Testis (tissue), 3 donors: ENCODE measurements around the gene IGSF21. TPM values are rescaled to one million over a fixed set of nuclear protein-coding genes. Genes with fewer than 3 reads are reported as not detected.

ENCODE experiments used
- DNase-seq: peaks from one replicate; pipeline ENCODE4 v3.0.0-alpha.2; 2019
- H3K27ac ChIP-seq, 2 donors: fragments of 200-600 bp; sonication (generic); one replicate each; pipeline ENCODE4 v1.5.1; 2019
- H3K27me3 ChIP-seq: fragments of 200-600 bp; sonication (generic); one replicate; pipeline ENCODE4 v1.5.1; 2019
- H3K36me3 ChIP-seq: fragments of 200-600 bp; sonication (generic); one replicate; pipeline ENCODE4 v1.5.1; 2017; ENCODE audit warnings: low read depth; ENCODE audit errors: missing control alignments
- H3K4me1 ChIP-seq: fragments of 200-600 bp; sonication (generic); one replicate; pipeline ENCODE4 v1.5.1; 2019
- H3K4me3 ChIP-seq, 2 donors: fragments of 200-600 bp; sonication (generic); one replicate each; pipeline ENCODE4 v1.5.1; 2017 to 2019
- H3K9me3 ChIP-seq: fragments of 200-600 bp; sonication (generic); one replicate; pipeline ENCODE4 v1.5.1; 2017
- POLR2A ChIP-seq: fragments of 450-650 bp; IDR thresholded peaks from one replicate; pipeline ENCODE4 v1.6.1; 2017; ENCODE audit warnings: antibody characterized with exemption, mild to moderate bottlenecking, moderate library complexity
- WGBS, 2 donors: methylation state at CpG; one replicate each; pipeline ENCODE4 v1.1.5; 2018; 5-methylcytosine and 5-hydroxymethylcytosine counted together
- intact Hi-C: fragments of 100-400 bp; cut with DNase I; formaldehyde crosslinking; loops from one replicate; pipeline ENCODE4 v1.15.1; 2023; ENCODE audit warnings: low total_unique reads
- polyA plus RNA-seq: library from polyadenylated mRNA; stranded (reverse); fragments of 350-450 nt; fragmentation: Illumina TruSeq; extraction: RNeasy Lipid Tissue Mini Kit (QIAGEN cat#74804); gene quantifications from one replicate; pipeline ENCODE4 v1.2.3, GENCODE V29; 2014; ENCODE audit warnings: low read depth, low replicate concordance; ENCODE audit not compliant: insufficient read depth
- total RNA-seq, 2 donors: library from RNA; depleted of rRNA; stranded (reverse); fragments of >200 nt; gene quantifications; one replicate each; pipeline ENCODE4 v1.2.3, GENCODE V29; 2016
- TF ChIP-seq, protein P1 (sequence below), 3 experiments: fragments of 450-650 bp in 2 of 3; fragments of 200-600 bp in 1 of 3; sonication (generic) in 1 of 3; IDR thresholded peaks; one replicate each; pipeline ENCODE4 v1.5.1; 2016 to 2019; ENCODE audit warnings: antibody characterized with exemption in 3 of 3, mild to moderate bottlenecking in 2 of 3, moderate library complexity in 1 of 3

The IGSF21 gene
- total and polyA plus RNA-seq, 3 donors from 2014 or later, result 1.7 to 4.2 (median 2.9) TPM

DNA sequence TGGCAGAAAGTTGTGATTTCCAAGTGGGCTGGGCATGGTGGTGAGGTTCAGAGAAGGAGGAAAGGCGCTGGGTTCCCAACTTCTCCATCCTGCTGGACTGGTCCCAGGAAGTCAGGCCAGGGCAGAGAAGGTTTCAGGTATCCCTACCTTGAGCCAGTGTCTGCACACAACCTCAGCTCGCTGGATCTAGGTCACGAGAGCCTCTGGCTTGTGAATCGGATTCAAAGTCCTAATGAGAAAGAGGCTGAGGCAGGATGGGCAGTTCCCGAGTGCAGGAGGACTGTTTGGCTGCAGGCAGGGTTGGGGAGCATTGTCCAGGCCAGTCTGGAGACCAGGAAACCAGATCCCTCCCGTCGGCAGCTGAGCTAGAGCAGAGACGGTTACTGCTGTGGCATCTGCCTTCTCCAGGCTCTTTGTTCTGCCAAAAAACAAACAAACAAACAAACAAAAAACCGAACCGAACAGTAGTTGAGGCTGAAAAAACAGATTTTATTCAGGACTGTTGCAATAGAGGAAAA is 19.5 kb upstream of the IGSF21 start:
- Histone ChIP-seq H3K27ac (no peak overlapping the region), H3K4me3 (no peak overlapping the region), H3K9me3 (no peaks in the 10 kb centered on the region), H3K36me3 (no peaks in the 10 kb centered on the region), H3K27me3 (no peaks in the 10 kb centered on the region), H3K4me1 (no peaks in the 10 kb centered on the region)
- intact Hi-C loops, result no loop called here
- no peak for DNase-seq
- 34 to 50% methylated on average over 10 of the region's 10 CpGs for WGBS, 2 donors
- TF ChIP-seq POLR2A, result no peak
- TF ChIP-seq, protein P1, sequence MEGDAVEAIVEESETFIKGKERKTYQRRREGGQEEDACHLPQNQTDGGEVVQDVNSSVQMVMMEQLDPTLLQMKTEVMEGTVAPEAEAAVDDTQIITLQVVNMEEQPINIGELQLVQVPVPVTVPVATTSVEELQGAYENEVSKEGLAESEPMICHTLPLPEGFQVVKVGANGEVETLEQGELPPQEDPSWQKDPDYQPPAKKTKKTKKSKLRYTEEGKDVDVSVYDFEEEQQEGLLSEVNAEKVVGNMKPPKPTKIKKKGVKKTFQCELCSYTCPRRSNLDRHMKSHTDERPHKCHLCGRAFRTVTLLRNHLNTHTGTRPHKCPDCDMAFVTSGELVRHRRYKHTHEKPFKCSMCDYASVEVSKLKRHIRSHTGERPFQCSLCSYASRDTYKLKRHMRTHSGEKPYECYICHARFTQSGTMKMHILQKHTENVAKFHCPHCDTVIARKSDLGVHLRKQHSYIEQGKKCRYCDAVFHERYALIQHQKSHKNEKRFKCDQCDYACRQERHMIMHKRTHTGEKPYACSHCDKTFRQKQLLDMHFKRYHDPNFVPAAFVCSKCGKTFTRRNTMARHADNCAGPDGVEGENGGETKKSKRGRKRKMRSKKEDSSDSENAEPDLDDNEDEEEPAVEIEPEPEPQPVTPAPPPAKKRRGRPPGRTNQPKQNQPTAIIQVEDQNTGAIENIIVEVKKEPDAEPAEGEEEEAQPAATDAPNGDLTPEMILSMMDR (IDR thresholded peaks at IDR 0.05), result no peak

DNA sequence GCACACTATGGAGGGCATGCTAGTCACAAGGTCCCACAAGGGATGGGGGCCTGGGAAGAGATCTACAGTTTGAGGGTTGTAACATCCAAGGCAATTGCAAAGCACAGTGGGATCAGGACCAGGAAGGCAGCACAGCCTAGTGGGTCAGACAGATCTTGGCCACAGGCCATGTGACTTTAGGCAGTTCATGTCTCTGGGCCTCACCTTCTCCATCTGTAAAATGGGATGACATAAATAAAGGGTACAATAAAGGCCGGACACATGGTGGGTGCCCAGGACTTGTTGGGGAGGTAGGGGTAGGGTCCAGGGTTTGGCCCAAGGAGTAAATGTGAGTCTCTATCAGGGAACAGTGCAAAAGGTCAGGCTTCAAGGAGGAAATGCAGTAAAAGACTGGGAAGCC is 18.1 kb upstream of the IGSF21 start:
- 100% methylated on average over 1 of the region's 1 CpG for WGBS, 2 donors
- intact Hi-C loops, result no loop called here
- Histone ChIP-seq H3K27me3 (no peaks in the 10 kb centered on the region), H3K4me3 (no peak overlapping the region), H3K36me3 (no peaks in the 10 kb centered on the region), H3K27ac (no peak overlapping the region), H3K4me1 (no peaks in the 10 kb centered on the region), H3K9me3 (no peaks in the 10 kb centered on the region)
- no peak for TF ChIP-seq POLR2A
- TF ChIP-seq, protein P1 (IDR thresholded peaks at IDR 0.05), result no peak
- no peak for DNase-seq

DNA sequence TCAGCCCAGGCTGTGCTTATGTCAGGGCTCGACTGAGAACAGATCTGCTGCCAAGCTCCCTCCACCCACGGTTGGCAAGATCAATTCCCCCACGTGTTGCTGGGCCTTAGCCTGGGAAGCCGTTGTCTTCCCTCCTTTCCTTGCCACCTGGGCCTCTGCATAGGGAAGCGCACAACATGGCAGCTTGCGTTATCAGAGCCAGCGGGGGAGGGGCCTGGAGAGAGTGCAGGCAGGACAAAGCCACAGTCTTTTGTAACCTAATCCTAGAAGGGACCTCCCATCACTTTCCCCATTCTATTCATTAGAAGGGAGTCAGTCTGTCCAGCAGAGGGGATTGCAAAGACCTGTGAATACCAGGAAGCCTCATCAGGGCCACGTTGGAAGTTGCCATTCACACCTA is 17.0 kb upstream of the IGSF21 start:
- Histone ChIP-seq H3K9me3 (no peaks in the 10 kb centered on the region), H3K27ac (no peak overlapping the region), H3K4me3 (no peak overlapping the region), H3K27me3 (no peaks in the 10 kb centered on the region), H3K36me3 (no peaks in the 10 kb centered on the region), H3K4me1 (no peaks in the 10 kb centered on the region)
- TF ChIP-seq, protein P1 (IDR thresholded peaks at IDR 0.05), result no peak
- TF ChIP-seq POLR2A, result no peak
- intact Hi-C loops, result no loop called here
- 47 to 48% methylated on average over 7 to 8 of the region's 8 CpGs for WGBS, 2 donors
- DNase-seq, result no peak

DNA sequence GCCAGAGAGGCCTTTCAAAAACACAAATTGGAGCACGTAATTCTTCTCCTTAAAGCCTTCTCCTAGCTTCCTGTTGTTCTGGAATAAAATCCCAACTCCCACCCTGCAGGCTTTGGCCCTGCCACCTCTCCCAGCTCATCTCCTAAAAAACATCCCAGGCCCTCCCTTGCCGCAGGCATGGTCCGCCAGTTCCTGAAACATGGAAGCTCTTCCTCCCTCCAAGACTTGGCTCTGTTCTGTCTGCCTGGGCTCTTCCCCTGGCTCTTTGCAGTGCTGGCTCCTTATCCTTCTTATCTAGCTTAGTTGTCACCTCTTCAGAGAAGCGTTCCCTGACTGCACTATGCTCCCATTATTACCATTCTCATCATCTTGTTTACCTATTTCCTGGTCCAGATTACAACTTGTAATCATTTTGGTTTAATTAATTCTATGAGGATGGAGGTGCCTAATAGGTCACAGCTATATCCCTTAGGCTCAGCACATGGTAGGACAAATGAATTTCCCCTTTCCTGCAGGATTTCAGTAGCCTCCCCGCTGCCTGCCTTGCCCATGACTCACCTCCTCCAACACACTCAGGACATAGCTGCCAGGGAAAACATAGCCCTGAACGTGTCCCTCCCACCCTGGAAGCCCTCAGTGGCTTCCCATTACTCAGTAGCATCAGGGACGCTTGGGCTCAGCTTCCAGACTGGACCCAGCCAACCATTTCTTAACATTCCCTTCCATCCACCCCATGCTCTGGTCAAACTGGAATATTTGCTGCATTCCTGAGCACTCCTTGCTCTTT is 15.7 kb upstream of the IGSF21 start:
- H3K27ac ChIP-seq, result no peak overlapping the region
- WGBS, 2 donors, result 62 to 67% methylated on average over 7 of the region's 7 CpGs
- H3K4me3 ChIP-seq, result no peak overlapping the region
- no peak for DNase-seq
- H3K36me3 ChIP-seq, result no peaks in the 10 kb centered on the region
- no peaks in the 10 kb centered on the region for H3K9me3 ChIP-seq
- no peaks in the 10 kb centered on the region for H3K27me3 ChIP-seq
- no peaks in the 10 kb centered on the region for H3K4me1 ChIP-seq
- intact Hi-C loops, result no loop called here
- TF ChIP-seq POLR2A, result no peak
- TF ChIP-seq, protein P1 (IDR thresholded peaks at IDR 0.05), result no peak

DNA sequence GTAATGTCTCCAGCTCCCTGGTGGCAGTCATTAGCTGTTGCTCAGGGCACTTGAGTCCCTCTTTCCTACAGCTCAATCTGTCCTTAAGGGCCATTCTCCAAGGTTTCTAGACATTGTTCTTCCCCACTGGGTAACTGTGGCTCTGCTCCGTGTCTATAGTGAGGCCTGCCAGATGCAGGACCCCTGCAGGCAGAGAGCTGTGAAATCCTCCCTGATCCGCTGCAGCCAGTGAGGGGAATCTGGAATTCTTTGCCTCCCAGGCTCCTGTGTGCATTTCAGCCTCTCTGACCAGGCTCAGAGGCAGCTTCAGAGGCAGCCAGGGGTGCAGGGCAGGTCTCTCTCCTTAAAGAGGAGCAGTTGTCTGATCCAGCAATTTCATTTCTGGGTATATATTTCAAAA is 14.4 kb upstream of the IGSF21 start:
- TF ChIP-seq, protein P1 (IDR thresholded peaks at IDR 0.05), result no peak
- no peak for TF ChIP-seq POLR2A
- H3K4me1 ChIP-seq, result no peaks in the 10 kb centered on the region
- H3K36me3 ChIP-seq, result no peaks in the 10 kb centered on the region
- no peak for DNase-seq
- H3K27me3 ChIP-seq, result no peaks in the 10 kb centered on the region
- no peaks in the 10 kb centered on the region for H3K9me3 ChIP-seq
- 64 to 85% methylated on average over 2 of the region's 2 CpGs for WGBS, 2 donors
- intact Hi-C loops, result no loop called here
- no peak overlapping the region for H3K27ac ChIP-seq
- H3K4me3 ChIP-seq, result no peak overlapping the region
